C4-2B (cell line): ENCODE data around the gene B4GALT5.

Experiments
- H3K27ac ChIP-seq: fragments of 450-650 bp; 2 replicates; pipeline ENCODE4 v1.5.1; 2017
- ZFX ChIP-seq: fragments of 450-650 bp; IDR thresholded peaks from 2 replicates; pipeline ENCODE4 v1.6.1; 2017
- TF ChIP-seq, protein P1 (sequence below): fragments of 450-650 bp; conservative IDR thresholded peaks from 2 replicates; pipeline ENCODE4 v1.5.1; 2017; ENCODE audit warnings: mild to moderate bottlenecking

Gene B4GALT5

GRCh38 chr20:49754596-49754995, 40.9 kb upstream of the B4GALT5 start:
- no peak overlapping the region for H3K27ac ChIP-seq
- no peak for TF ChIP-seq ZFX
- TF ChIP-seq, protein P1, sequence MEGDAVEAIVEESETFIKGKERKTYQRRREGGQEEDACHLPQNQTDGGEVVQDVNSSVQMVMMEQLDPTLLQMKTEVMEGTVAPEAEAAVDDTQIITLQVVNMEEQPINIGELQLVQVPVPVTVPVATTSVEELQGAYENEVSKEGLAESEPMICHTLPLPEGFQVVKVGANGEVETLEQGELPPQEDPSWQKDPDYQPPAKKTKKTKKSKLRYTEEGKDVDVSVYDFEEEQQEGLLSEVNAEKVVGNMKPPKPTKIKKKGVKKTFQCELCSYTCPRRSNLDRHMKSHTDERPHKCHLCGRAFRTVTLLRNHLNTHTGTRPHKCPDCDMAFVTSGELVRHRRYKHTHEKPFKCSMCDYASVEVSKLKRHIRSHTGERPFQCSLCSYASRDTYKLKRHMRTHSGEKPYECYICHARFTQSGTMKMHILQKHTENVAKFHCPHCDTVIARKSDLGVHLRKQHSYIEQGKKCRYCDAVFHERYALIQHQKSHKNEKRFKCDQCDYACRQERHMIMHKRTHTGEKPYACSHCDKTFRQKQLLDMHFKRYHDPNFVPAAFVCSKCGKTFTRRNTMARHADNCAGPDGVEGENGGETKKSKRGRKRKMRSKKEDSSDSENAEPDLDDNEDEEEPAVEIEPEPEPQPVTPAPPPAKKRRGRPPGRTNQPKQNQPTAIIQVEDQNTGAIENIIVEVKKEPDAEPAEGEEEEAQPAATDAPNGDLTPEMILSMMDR = no peak

DNA sequence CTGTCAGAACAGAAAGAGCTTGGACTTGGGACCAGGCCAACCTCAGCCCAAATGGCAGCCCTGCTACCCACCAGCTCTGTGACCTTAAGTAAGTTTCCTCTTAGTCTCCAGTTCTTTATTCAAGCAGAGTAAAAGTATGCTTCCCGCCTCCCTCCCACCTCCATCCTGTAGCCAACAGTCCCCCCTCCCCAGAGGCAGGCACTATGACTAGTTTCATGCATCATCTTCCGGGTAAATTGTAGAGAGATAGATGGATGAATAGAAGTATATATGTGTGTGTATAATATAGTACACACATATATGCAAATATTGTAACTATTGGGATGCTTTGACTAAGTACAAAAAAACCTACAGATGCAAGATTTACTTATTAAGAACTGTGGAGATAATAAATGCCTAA, 39.5 kb upstream of the B4GALT5 start:
- TF ChIP-seq, protein P1 = no peak
- no peak for TF ChIP-seq ZFX
- H3K27ac ChIP-seq = no peak overlapping the region

- no peak overlapping the region for H3K27ac ChIP-seq
- TF ChIP-seq, protein P1 = no peak
- no peak for TF ChIP-seq ZFX
Measured at GRCh38 chr20:49752201-49752903, 38.7 kb upstream of the B4GALT5 start.

GRCh38 chr20:49751397-49751736, 37.7 kb upstream of the B4GALT5 start:
- H3K27ac ChIP-seq = no peak overlapping the region
- TF ChIP-seq, protein P1 = no peak
- no peak for TF ChIP-seq ZFX

GRCh38 chr20:49750611-49751396, 37.1 kb upstream of the B4GALT5 start:
- no peak overlapping the region for H3K27ac ChIP-seq
- no peak for TF ChIP-seq ZFX
- TF ChIP-seq, protein P1 = no peak

- no peak overlapping the region for H3K27ac ChIP-seq
- TF ChIP-seq, protein P1 = no peak
- no peak for TF ChIP-seq ZFX
Measured at GRCh38 chr20:49749625-49750024, 35.9 kb upstream of the B4GALT5 start.

- no peak overlapping the region for H3K27ac ChIP-seq
- TF ChIP-seq, protein P1 = no peak
- TF ChIP-seq ZFX = no peak
Measured at GRCh38 chr20:49748525-49748838, 34.8 kb upstream of the B4GALT5 start.
